ENCODE data around the gene POU2AF1. TPM values are rescaled to one million over a fixed set of nuclear protein-coding genes. Genes with fewer than 3 reads are reported as not detected.

POU2AF1 gene
- total and polyA plus RNA-seq, 4 donors = 0.21 to 2.0 (median 0.83) TPM

DNA sequence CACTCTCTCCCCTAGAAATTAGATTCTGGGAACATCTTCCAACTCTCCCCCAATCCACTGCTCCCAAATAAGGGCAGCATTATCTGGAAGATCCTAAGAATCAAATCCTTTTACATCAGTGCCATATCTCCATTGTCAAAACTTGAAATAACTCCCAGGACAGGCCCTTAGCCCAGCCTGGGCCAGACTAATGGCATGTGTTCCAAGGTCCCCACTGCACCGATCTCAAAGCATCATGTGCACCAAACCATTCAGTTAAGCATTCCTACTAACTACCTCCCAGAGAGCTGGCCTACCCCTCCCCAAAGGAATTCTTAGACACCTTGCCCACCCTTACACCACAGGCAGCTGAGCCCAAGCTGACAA is 44.2 kb upstream of the POU2AF1 start (continued):
- no peak for TF ChIP-seq REST (IDR thresholded peaks at IDR 0.05)
- TF ChIP-seq RXRA (IDR thresholded peaks at IDR 0.05) = no peak
- no peak for TF ChIP-seq RAD21 (IDR thresholded peaks at IDR 0.05)
- no peak for TF ChIP-seq HNF4G (IDR thresholded peaks at IDR 0.05)
- TF ChIP-seq JUND (IDR thresholded peaks at IDR 0.05) = no peak
- TF ChIP-seq NR2F2 (IDR thresholded peaks at IDR 0.05) = no peak
- no peak for TF ChIP-seq YY1 (IDR thresholded peaks at IDR 0.05)
- no peak for TF ChIP-seq MAX (IDR thresholded peaks at IDR 0.05)
- no peak for TF ChIP-seq EGR1 (IDR thresholded peaks at IDR 0.05; ENCODE audit: low read depth in 2 of 2)

GRCh38 chr11:111422494-111423249 is 43.6 kb upstream of the POU2AF1 start:
- Histone ChIP-seq H3K4me1 (ENCODE audit: control insufficient read depth in 4 of 4, insufficient read depth in 4 of 4, low read length in 3 of 4) (peaks cover 3 to 25% (median 11%) of the 10 kb centered on the region in 4 donors), H3K27ac (ENCODE audit: low read depth in 1 of 2, low read length in 2 of 2) (no peak overlapping the region), H3K9me3 (ENCODE audit: control insufficient read depth in 4 of 4, low read length in 3 of 4) (no peaks in the 10 kb centered on the region), H3K36me3 (ENCODE audit: control insufficient read depth in 4 of 4, insufficient read depth in 3 of 4, low read depth in 1 of 4, low read length in 3 of 4) (no peaks in the 10 kb centered on the region), H3K9ac (ENCODE audit: low read depth in 1 of 2, low read length in 2 of 2) (no peak overlapping the region), H3K4me3 (ENCODE audit: low read depth in 1 of 3, low read length in 3 of 3) (no peak overlapping the region), H3K27me3 (ENCODE audit: control insufficient read depth in 4 of 4, insufficient read depth in 4 of 4, low read length in 3 of 4) (no peaks in the 10 kb centered on the region)
- TF ChIP-seq, protein P1, sequence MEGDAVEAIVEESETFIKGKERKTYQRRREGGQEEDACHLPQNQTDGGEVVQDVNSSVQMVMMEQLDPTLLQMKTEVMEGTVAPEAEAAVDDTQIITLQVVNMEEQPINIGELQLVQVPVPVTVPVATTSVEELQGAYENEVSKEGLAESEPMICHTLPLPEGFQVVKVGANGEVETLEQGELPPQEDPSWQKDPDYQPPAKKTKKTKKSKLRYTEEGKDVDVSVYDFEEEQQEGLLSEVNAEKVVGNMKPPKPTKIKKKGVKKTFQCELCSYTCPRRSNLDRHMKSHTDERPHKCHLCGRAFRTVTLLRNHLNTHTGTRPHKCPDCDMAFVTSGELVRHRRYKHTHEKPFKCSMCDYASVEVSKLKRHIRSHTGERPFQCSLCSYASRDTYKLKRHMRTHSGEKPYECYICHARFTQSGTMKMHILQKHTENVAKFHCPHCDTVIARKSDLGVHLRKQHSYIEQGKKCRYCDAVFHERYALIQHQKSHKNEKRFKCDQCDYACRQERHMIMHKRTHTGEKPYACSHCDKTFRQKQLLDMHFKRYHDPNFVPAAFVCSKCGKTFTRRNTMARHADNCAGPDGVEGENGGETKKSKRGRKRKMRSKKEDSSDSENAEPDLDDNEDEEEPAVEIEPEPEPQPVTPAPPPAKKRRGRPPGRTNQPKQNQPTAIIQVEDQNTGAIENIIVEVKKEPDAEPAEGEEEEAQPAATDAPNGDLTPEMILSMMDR (IDR thresholded peaks at IDR 0.05; ENCODE audit: low read depth, low read length, missing input control) = peak; percentile 79
- TF ChIP-seq SP1 (IDR thresholded peaks at IDR 0.05) = no peak
- no peak for TF ChIP-seq MAX (IDR thresholded peaks at IDR 0.05)
- TF ChIP-seq RAD21 (IDR thresholded peaks at IDR 0.05) = peak; percentile 96 to 97
- TF ChIP-seq GABPA (IDR thresholded peaks at IDR 0.05 in 1 of 2, conservative IDR thresholded peaks at IDR 0.05 in 1 of 2) = no peak
- TF ChIP-seq, protein P2, sequence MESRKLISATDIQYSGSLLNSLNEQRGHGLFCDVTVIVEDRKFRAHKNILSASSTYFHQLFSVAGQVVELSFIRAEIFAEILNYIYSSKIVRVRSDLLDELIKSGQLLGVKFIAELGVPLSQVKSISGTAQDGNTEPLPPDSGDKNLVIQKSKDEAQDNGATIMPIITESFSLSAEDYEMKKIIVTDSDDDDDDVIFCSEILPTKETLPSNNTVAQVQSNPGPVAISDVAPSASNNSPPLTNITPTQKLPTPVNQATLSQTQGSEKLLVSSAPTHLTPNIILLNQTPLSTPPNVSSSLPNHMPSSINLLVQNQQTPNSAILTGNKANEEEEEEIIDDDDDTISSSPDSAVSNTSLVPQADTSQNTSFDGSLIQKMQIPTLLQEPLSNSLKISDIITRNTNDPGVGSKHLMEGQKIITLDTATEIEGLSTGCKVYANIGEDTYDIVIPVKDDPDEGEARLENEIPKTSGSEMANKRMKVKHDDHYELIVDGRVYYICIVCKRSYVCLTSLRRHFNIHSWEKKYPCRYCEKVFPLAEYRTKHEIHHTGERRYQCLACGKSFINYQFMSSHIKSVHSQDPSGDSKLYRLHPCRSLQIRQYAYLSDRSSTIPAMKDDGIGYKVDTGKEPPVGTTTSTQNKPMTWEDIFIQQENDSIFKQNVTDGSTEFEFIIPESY (IDR thresholded peaks at IDR 0.05) = no peak
- WGBS = 41% methylated on average over 12 of the region's 12 CpGs
- DNase-seq (ENCODE audit: low spot score) = peak; percentile 69

All from liver (tissue), 9 donors.